AG04449 (cell line): ENCODE data around the gene PRMT7.

ENCODE experiments used
- CTCF ChIA-PET: fragments of 350-600 bp; formaldehyde crosslinking; extraction: SDS; loops from one replicate; lab custom pipeline; 2021; ENCODE audit warnings: antibody characterized with exemption; lab: Yijun Ruan, JAX
- POLR2A ChIA-PET: fragments of 400-600, 350-600 bp; formaldehyde crosslinking; extraction: SDS; loops from one replicate; lab custom pipeline; 2020; ENCODE audit warnings: antibody characterized with exemption, inconsistent platforms; lab: Yijun Ruan, JAX
- DNase-seq: peaks from one replicate; pipeline ENCODE4 v3.0.0-alpha.2; 2010; ENCODE audit warnings: low read depth, low spot score
- H3K4me3 ChIP-seq: 2 replicates; pipeline ENCODE4 v1.5.1; 2011; ENCODE audit warnings: low read depth, mild to moderate bottlenecking, control low read depth, low read length
- TF ChIP-seq, protein P1 (sequence below): IDR thresholded peaks from one replicate; pipeline ENCODE4 v1.5.1; 2011; ENCODE audit warnings: mild to moderate bottlenecking, moderate library complexity, low read length, control low read depth, inconsistent platforms; ENCODE audit not compliant: insufficient read depth; ENCODE audit errors: missing control alignments

Gene PRMT7

DNA sequence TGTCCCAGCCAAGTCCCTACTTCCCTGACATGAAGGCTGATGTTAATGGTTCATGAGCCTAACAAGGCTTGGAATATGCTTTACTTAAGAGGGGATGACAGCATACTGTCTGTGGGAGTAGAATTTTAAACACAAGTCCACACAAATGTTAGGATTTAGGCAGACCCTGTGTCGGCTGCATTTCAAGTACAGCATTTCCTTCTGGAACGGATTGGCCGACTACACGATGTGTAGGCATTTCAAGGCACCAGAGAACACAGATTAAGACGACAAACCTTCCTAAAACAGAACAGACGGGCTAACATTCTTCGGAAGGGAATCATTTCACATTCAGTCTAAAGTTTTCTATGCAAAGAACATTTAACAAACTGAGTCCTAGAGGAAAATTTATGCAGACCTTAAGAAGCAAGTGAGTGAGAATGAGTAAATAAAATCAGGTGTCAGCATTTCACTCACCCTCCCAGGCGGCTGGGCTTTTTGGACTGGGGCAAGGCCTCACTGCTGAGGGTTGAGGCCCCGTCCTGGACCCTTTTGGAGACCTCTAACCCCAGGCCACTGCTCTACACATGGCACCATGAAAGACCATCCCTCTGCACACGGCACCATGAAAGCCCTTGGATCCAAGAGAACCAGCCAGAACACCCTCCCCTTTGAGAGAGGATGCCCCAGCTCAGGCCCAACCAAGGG, 70.0 kb downstream of the PRMT7 start:
- no peak overlapping the region for H3K4me3 ChIP-seq
- POLR2A ChIA-PET = no interaction called here
- TF ChIP-seq, protein P1, sequence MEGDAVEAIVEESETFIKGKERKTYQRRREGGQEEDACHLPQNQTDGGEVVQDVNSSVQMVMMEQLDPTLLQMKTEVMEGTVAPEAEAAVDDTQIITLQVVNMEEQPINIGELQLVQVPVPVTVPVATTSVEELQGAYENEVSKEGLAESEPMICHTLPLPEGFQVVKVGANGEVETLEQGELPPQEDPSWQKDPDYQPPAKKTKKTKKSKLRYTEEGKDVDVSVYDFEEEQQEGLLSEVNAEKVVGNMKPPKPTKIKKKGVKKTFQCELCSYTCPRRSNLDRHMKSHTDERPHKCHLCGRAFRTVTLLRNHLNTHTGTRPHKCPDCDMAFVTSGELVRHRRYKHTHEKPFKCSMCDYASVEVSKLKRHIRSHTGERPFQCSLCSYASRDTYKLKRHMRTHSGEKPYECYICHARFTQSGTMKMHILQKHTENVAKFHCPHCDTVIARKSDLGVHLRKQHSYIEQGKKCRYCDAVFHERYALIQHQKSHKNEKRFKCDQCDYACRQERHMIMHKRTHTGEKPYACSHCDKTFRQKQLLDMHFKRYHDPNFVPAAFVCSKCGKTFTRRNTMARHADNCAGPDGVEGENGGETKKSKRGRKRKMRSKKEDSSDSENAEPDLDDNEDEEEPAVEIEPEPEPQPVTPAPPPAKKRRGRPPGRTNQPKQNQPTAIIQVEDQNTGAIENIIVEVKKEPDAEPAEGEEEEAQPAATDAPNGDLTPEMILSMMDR = no peak
- CTCF ChIA-PET = interaction anchor here (1.2 to 4.0 kb wide), 6 partner anchors 9 to 140 kb away, joined by 3 to 31 read pairs (median 4); no protein-coding TSS in a partner anchor
- no peak for DNase-seq

DNA sequence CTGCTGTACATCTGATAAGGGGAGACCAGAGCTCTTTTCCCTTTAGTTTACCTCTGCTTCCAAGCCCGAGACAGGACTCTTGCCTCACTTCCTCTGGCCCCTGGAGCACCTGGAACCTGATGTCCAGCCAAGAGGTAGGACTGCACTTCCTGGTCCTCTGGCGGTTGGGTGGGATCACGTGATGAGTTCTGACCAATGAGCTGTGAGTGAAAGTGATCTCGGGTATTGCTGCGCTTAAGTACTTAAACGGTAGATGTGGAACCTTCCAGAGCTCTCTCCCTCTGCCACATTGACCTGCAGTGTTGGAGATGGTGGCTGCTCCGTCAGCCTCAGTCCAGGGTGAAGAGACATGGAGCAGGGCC, 70.5 kb downstream of the PRMT7 start:
- TF ChIP-seq, protein P1 = no peak
- DNase-seq = no peak
- ChIA-PET POLR2A (no interaction called here), CTCF (interaction anchor here (1.2 to 4.0 kb wide), 6 partner anchors 9 to 140 kb away, joined by 3 to 31 read pairs (median 4); no protein-coding TSS in a partner anchor)
- no peak overlapping the region for H3K4me3 ChIP-seq

DNA sequence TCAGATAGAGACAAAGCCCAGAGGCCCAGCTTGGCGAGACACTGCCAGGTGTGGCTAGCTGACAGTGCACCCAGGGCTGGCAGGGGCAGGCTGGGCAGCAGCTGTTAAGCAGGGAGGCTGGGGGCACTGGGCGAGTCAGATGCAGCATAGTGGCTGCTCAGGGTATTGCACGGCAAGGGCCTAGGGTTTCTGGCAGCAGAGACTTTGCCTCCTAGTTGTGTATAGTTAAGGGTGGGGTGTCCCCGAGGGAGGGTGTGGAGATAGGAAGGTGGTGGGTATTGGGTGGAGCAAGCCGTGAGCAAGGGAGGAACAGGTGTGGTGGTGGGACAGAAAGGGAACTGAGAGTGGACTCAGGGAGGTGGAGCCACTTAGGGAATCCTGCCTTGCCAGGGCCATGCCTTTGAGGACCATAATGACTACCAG, 71.5 kb downstream of the PRMT7 start:
- TF ChIP-seq, protein P1 = no peak
- ChIA-PET POLR2A (no interaction called here), CTCF (interaction anchor here (0.7 to 4.0 kb wide), 5 partner anchors 10 to 18 kb away, joined by 3 to 31 read pairs (median 4); no protein-coding TSS in a partner anchor)
- no peak for DNase-seq
- H3K4me3 ChIP-seq = no peak overlapping the region

DNA sequence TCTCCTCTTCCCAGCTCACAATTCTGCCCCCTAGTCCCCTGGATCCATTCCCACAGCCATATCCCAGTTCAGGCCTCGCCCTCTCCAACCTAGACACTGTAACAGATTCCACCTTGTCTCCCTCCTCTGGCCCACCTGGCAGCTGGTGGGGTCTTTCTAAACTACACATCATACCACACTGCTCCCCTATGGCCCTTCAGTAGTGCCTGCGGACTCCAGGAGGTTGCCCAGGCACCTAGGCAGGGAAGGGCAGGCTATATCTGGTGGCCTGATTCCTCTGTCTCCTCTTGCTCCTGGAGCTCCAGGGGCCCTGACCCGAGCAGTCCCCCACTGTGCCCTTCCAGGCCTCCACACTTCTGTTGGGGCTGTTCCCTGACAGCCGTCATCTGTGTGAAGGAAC, 73.0 kb downstream of the PRMT7 start:
- ChIA-PET CTCF (interaction anchor here (1.0 to 4.0 kb wide), 5 partner anchors 12 to 135 kb away, joined by 3 to 31 read pairs (median 4); no protein-coding TSS in a partner anchor), POLR2A (no interaction called here)
- TF ChIP-seq, protein P1 = no peak
- no peak for DNase-seq
- H3K4me3 ChIP-seq = no peak overlapping the region

DNA sequence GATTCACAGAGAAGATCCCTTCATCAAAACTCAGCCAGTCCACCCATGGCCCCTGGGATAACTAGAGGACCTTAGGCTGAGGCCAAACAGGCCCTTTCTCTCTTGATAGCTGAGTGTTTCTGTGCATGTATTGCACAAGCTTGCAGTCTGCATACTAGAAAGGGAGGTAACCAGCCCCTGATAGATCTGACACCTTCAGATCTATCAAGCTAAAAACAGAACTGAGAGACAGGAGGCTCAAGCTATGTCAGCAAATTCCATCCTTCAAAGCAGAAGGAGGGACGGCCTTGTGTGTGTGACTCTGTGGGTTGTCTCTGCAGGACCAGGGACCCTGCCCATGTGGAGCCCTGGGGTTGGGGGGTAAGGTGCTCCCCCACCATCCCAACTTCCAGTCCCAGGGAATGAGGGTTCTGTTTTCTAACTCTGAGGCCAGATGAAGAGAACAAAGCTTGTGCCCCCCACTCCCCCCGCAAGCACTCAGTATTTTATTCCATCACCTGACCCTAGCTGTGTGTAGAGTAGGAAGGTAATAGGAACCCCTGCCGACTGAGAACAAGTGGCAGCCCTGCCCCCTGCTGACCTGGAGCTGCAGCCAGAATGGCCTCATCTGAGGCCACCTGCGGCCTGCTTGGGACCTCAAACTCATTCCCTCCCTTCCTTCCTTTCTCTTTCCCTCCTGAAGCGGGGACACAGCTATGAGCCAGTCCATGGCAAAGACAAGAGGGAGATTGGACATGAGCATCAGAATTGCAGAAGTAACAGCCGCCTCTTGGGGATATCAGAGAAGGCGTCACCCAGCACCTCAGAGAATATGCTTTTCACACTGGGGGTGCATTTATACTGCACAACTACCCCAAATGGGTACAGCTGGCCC, 73.7 kb downstream of the PRMT7 start:
- CTCF ChIA-PET = interaction anchor here (1.0 to 4.0 kb wide), 6 partner anchors 9 to 134 kb away, joined by 3 to 31 read pairs (median 4); no protein-coding TSS in a partner anchor
- TF ChIP-seq, protein P1 = no peak
- no peak for DNase-seq
- no peak overlapping the region for H3K4me3 ChIP-seq
- POLR2A ChIA-PET = no interaction called here

DNA sequence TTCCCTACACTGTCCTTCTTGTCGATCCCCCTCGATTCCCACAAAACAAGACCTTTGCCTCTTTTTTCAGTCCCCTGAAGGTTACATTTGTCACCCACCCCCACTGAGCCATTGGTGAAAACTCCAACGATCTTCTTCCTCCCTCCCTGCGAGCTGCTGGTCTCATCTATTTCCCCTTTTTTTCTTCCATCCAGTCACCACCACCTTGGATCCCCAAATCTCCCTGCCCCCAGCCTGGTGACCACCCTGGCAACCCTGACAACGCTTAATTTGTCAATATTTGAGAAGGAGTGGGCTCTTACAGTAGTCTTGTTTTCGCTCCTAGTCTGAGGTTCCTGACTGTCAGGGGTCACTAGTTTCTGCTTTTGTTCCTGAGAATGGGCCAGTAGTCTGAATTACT, 74.6 kb downstream of the PRMT7 start:
- DNase-seq = no peak
- H3K4me3 ChIP-seq = no peak overlapping the region
- TF ChIP-seq, protein P1 = no peak
- ChIA-PET POLR2A (no interaction called here), CTCF (interaction anchor here (1.3 to 3.9 kb wide), 2 partner anchors 9 to 11 kb away, joined by 3 to 19 read pairs; no protein-coding TSS in a partner anchor)
